Measurements from ENCODE around the gene MEGF6.
A peak's percentile ranks its signal among the peaks of the same experiment; 100 is the strongest.

The MEGF6 gene

GRCh38 chr1:3606779-3607702 is 4.3 kb downstream of the MEGF6 start:
- DNase-seq, result no peak

DNA sequence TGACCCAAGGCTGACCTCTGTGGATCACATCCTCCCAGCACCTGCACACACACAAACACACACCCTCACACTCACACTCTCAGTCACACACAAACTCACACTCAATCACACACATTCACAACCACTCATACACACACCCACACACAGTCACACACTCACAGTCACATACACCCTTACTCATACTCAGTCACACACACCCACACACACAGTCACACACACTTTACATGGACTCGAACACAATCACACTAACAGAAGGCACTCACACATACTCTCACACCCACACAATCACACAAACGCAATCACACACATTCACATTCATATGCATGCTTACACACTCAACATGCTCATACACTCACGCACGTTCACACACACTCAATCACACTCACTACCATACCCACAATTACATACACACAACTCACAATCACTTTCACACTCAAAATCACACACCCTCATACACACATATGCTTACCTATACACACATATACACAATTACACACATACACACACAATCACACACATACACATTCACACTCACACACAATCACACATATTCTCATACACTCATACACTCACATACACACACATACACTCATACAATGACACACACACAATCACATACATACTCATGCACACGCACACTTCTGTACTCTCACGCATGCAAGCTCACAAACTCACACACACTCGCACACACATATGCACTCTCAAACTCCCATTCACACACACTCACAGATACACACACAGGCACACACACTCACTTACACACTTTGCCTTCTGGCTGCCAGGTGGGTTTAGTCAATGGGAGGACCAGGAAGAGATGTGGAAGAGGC is 6.1 kb downstream of the MEGF6 start:
- no peak for DNase-seq

DNA sequence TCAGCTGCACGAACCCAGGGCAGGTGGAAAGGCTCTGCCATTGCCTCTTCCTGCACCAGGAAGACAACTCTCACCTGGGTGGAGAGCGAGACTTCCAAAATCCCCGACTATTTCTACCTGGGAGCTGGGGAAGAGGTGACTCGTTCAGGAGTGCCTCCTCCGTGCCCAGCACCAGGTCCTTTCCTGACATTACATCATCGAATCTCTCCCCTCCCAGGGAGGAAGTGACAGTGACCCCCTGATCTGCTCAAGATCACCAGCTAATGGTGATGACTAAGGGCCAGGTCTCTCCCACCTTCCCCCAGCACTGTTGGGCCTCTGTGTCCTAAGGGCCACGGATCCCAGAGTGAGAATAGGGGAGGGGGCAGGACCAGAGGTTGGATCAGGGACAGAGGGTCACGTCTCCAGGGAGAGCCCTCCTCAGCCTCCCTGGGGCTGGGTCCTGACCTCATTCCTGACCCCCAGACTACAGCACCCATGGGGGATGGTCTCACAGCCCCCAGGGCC is 6.8 kb downstream of the MEGF6 start:
- no peak for DNase-seq

GRCh38 chr1:3603571-3604467 is 7.5 kb downstream of the MEGF6 start:
- no peak for DNase-seq

DNA sequence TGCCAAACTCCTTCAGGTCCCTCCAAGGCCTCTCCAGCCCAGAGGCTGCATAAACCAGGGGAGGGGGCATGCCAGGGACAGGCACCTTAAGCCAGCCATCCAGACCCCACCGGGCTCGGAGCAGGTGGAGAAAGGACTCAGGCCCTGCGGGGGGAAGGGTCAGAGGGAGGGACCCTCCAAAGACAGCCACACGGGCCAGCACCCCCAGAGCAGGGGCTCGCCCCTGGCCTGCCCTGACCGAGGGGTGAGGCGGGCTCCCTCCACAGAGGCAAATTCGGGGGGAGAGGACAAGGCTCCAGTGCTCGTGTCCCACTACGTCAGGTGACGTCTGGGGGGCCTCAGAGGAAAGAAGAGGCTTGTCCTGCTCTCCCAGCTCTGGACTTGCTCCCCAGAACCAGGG is 8.2 kb downstream of the MEGF6 start:
- no peak for DNase-seq

DNA sequence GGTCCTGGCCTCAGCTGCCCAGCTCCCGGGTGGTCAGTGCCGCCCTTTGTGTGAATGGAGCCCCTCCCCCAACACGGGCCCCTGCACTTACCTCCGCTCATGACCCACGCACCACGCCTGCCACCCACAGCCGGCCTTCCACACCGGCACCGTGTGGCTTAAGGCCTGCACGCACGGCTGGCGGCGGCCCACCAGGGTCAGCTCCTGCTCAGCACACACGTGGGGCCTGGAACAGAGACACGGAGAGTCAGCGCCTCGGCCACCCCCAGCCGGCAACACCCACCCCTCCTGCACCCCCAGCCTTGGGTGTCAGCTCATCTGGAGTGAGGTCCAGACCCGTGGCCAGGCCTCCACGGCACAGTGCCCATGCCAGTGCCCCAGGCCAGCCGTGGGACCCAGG is 8.9 kb downstream of the MEGF6 start:
- no peak for DNase-seq

DNA sequence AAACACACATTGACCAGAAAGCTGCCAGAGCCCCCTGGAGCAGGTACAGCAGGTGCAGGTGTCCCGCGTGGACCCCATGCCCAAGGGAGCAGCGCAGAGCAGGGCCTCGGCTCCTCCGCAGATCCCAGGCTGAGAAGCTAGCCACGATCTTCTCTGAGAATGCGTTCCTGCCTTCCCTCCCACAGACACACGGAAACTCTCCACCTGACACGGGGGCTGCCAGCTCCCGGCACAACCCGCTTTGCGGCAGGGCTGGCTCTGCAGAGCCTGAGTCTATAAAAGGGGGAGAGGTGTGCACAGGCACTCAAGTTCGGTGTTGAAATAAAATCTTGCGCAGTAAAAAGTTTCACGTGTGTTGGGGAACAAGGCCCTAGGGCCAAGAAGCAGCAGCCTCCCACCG is 9.6 kb downstream of the MEGF6 start:
- no peak for DNase-seq

GRCh38 chr1:3600354-3600753 is 11.0 kb downstream of the MEGF6 start:
- no peak for DNase-seq

- DNase-seq, result no peak
Observed at GRCh38 chr1:3599816-3600215, 11.5 kb downstream of the MEGF6 start.

- no peak for DNase-seq
Observed at GRCh38 chr1:3599286-3599811, 12.0 kb downstream of the MEGF6 start.

DNA sequence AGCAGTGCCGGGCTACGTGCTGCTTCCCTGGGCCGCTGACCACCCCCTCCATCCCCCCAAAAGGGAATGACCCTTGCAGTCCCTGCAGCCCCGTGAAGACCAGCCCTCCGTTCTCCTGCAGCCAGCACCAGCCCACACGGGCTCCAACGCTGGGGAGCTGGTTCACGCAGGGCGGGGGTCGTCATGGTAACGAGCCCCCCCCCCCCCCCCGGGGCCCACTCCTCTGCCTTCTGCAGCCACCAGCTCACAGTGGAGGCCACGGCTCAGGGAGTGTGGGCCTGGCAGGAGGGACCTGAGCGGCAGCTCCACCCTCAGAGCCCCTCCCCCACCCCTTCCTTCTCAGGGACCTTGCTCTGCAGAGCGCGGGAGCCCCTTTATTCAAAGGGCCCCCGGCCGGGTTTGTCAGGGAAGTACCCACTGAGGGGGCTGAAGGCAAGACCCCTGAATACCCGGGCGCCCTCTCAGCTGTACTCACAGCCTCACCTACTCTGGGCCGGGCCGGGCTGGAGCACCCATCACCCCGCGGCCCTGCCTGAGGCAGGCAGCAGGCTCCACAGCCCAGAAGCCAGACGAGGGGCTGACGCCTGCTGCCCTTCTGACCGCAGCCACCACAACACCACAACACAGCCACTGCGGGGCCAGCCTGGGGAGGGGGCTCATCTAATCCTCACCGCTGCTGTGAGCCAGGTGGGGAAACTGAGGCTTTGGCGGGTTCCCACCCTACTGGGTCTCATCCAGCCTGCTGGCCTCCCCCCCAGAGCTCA is 12.6 kb downstream of the MEGF6 start:
- no peak for DNase-seq

GRCh38 chr1:3598051-3598491 is 13.2 kb downstream of the MEGF6 start:
- no peak for DNase-seq

DNA sequence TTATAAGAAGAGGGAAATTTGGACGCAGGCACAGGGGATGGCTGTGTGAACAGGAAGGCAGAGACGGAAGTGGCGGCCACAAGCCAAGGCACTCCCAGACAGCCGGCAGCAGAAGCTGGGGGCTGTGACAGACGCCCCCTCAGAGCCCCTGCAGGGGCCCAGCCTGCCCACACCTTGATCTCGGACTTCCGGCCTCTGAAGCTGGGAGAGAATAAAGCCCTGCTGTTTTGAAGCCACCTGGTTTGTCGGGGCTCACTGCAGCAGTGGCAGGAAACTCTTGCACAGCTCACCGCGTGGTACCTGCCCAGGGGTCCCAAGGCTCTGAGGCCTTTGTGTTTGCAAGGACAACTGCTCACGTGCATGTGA is 13.7 kb downstream of the MEGF6 start:
- peak in 1 of 4 experiments; percentile 21 for DNase-seq

- no peak for DNase-seq
Observed at GRCh38 chr1:3596663-3597598, 14.4 kb downstream of the MEGF6 start.

GRCh38 chr1:3595949-3596348 is 15.4 kb downstream of the MEGF6 start:
- DNase-seq, result no peak

DNA sequence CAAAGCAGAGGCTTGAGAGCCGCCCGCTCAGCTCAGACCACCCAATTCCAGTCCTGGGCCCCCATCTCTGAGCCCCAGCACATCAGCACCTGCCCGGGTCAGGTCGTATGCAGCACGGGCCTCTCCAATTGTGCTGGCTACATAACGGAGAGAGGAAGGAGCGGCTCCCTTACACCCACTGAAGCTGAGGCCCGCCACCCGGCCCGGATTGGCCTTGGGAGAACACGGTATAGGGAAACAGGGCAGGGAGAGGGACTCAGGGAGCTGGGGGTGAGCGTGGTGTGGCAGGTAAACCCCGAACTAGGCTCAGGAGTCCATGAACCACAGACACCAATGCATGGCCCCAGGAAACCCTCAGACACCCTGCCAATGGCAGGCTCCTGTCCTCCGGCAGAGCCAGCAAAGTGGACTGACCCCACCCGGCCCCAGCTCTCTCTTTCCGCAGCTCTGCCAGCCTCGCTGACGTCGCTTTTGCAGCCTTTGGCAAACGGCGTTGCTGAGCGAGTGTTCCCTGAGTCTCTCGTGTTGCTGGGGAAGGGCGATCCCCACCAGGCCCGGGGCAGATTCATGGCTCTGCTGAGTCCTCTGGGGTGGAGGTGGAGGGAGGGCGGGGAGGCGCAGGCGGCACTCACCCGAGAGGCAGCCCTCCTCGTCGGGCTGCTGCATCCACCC is 16.5 kb downstream of the MEGF6 start:
- no peak for DNase-seq

GRCh38 chr1:3593745-3594144 is 17.6 kb downstream of the MEGF6 start:
- DNase-seq, result no peak

GRCh38 chr1:3593334-3593733 is 18.0 kb downstream of the MEGF6 start:
- no peak for DNase-seq

DNA sequence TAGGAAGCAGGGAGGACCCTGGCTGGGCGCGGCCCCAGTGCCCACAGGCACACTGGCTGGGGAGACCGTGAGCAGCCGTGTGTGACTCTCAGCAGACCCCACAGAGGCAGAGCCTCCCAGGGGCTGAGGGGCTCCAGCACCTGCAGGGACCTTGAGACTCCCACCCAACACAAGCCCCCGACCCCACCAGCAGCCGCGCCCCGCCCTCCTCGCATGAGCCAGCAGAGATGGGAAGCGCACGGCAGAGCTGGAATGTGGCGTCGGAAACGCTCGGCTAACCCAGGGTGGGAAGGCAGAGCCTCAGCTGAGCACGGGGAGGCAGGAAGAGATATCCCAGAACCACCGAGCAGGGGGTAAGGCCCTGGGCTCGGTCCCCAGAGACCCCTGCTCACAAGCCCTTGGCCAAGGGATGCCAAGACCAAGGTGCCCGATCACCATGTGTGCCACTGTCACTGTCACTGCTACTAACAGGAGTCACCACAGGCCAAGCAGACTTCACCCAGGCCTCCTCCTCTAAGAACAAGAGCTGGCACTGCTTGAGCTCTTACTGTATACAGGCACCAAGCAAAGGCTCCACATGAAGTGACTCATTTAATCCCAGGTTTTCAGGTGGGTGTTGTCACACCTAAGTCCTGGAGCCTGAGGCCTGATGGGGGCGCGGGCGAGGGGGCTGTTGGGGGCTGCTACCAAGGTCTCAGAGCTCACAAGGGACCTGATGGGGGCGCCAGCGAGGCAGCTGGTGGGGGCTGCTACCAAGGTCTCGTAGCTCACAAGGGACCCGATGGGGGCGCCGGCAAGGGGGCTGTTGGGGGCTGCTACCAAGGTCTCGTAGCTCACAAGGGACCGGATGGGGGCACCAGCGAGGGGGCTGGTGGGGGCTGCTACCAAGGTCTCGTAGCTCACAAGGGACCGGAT is 20.1 kb downstream of the MEGF6 start:
- DNase-seq, result no peak

Data from activated naive CD4-positive, alpha-beta T cell (primary cell).